T-cell (primary cell): ENCODE data around the gene ENTPD8. TPM values are rescaled to one million over a fixed set of nuclear protein-coding genes. Genes with fewer than 3 reads are reported as not detected.

Experiments
- ATAC-seq, 4 experiments: fragments of 200-7000 bp in 3 of 4; fragments of 150-1000 bp in 1 of 4; cut with Tn5 transposase; replicated peaks in 1 of 4; 1 replicate in 3 of 4; 2 replicates in 1 of 4; pipeline ENCODE4 v1.10.0; 2021; ENCODE audit warnings: moderate library complexity in 3 of 4, mild to moderate bottlenecking in 2 of 4, moderate number of reproducible peaks in 1 of 4
- CTCF ChIA-PET, 2 donors: fragments of 300-600 bp; sonication (Branson Sonifier 250); formaldehyde crosslinking; loops; one replicate each; lab custom pipeline; 2022; ENCODE audit warnings: antibody characterized with exemption in 2 of 2; lab: Charles Lee
- POLR2A ChIA-PET, 2 donors: fragments of 300-600 bp; sonication (Branson Sonifier 250); formaldehyde crosslinking; loops; one replicate each; lab custom pipeline; 2022; ENCODE audit warnings: antibody characterized with exemption in 2 of 2; lab: Charles Lee
- DNase-seq, 35 experiments: peaks; one replicate each; pipeline versions ENCODE4 v3.0.0 to v3.0.0-alpha.2; 2013 to 2023
- H3K27ac ChIP-seq: one replicate; pipeline ENCODE4 v1.5.1; 2013; ENCODE audit warnings: low read length
- H3K27me3 ChIP-seq, 2 experiments: replicated peaks in 1 of 2; 1 replicate in 1 of 2; 2 replicates in 1 of 2; pipeline versions ENCODE4 v1.6.1 to v1.7.0; 2013; ENCODE audit warnings: low read length in 1 of 2, mixed read lengths in 1 of 2; ENCODE audit not compliant: control insufficient read depth in 2 of 2, insufficient read depth in 2 of 2; ENCODE audit errors: extremely low read depth in 1 of 2
- H3K36me3 ChIP-seq, 2 donors: 1 replicate in 1 of 2; 2 replicates in 1 of 2; pipeline versions ENCODE4 v1.6.1 to v1.7.0; 2013; ENCODE audit warnings: low read length in 1 of 2; ENCODE audit not compliant: control insufficient read depth in 2 of 2, insufficient read depth in 1 of 2; ENCODE audit errors: extremely low read depth in 1 of 2
- H3K4me1 ChIP-seq, 2 experiments: 1 replicate in 1 of 2; 2 replicates in 1 of 2; pipeline versions ENCODE4 v1.6.1 to v1.7.0; 2013; ENCODE audit warnings: low read length in 2 of 2, mixed read lengths in 1 of 2; ENCODE audit not compliant: insufficient read depth in 2 of 2, control insufficient read depth in 1 of 2; ENCODE audit errors: extremely low read depth in 1 of 2
- H3K4me3 ChIP-seq, 2 donors: 1 replicate in 1 of 2; 2 replicates in 1 of 2; pipeline versions ENCODE4 v1.5.1 to v1.7.0; 2013; ENCODE audit warnings: mild to moderate bottlenecking in 2 of 2, low read length in 1 of 2, moderate library complexity in 1 of 2; ENCODE audit not compliant: control insufficient read depth in 1 of 2; ENCODE audit errors: extremely low read depth in 1 of 2
- H3K9me3 ChIP-seq: 2 replicates; pipeline ENCODE4 v1.7.0; 2013
- H3K27ac Mint-ChIP-seq, 2 donors: one replicate each; pipeline ENCODE4 v1.8.0; 2020 to 2021; ENCODE audit warnings: mild to moderate bottlenecking in 2 of 2, mixed read lengths in 2 of 2
- H3K27me3 Mint-ChIP-seq, 2 donors: one replicate each; pipeline ENCODE4 v1.8.0; 2021 to 2022; ENCODE audit warnings: mixed read lengths in 2 of 2
- H3K36me3 Mint-ChIP-seq: one replicate; pipeline ENCODE4 v1.8.0; 2021; ENCODE audit warnings: mixed read lengths
- H3K4me1 Mint-ChIP-seq, 3 donors: one replicate each; pipeline ENCODE4 v1.8.0; 2020 to 2022; ENCODE audit warnings: mixed read lengths in 3 of 3, mild to moderate bottlenecking in 1 of 3
- H3K4me3 Mint-ChIP-seq, 3 donors: one replicate each; pipeline ENCODE4 v1.8.0; 2020 to 2022; ENCODE audit warnings: mild to moderate bottlenecking in 3 of 3, mixed read lengths in 3 of 3, moderate library complexity in 3 of 3
- H3K9me3 Mint-ChIP-seq, 3 donors: one replicate each; pipeline ENCODE4 v1.8.0; 2020 to 2022; ENCODE audit warnings: mixed read lengths in 3 of 3
- WGBS: methylation state at CpG from one replicate; pipeline ENCODE4 v1.1.5; 2013; ENCODE audit warnings: missing lambda C conversion rate; ENCODE audit not compliant: insufficient coverage; 5-methylcytosine and 5-hydroxymethylcytosine counted together
- total RNA-seq, 35 experiments: library from RNA in 6 of 35; stranded (reverse) in 6 of 35; fragments of 120-200 nt in 1 of 35; gene quantifications; one replicate each; pipeline versions ENCODE4 v1.2.1 to v1.2.4 and lab custom pipeline; 2013 to 2026

The ENTPD8 gene
- total RNA-seq, 5 donors from 2014 or later (not counting 1 experiment from before 2014, with no cell fraction given), result not detected

- no peaks in the 10 kb centered on the region for H3K36me3 ChIP-seq
- Mint-ChIP-seq H3K36me3 (no peaks in the 10 kb centered on the region), H3K27ac (peak overlapping the region in 1 of 2 donors; percentile 79), H3K9me3 (no peaks in the 10 kb centered on the region), H3K4me3 (no peak overlapping the region), H3K27me3 (peaks cover 5 to 9% of the 10 kb centered on the region in 2 donors), H3K4me1 (peaks cover 19 to 31% (median 29%) of the 10 kb centered on the region in 3 donors)
- peaks cover 0 to 29% of the 10 kb centered on the region in 2 experiments for H3K27me3 ChIP-seq
- peak; percentile 47 to 81 (median 75) for ATAC-seq
- ChIA-PET CTCF (no interaction called here), POLR2A (no interaction called here)
- peak; percentile 54 to 90 (median 76) for DNase-seq
- no peaks in the 10 kb centered on the region for H3K9me3 ChIP-seq
- no peak overlapping the region for H3K27ac ChIP-seq
- WGBS, result 52% methylated on average over 7 of the region's 14 CpGs
- H3K4me3 ChIP-seq, result no peak overlapping the region
- peaks cover 3 to 44% of the 10 kb centered on the region in 2 experiments for H3K4me1 ChIP-seq
Measured at GRCh38 chr9:137445275-137445807, 4.2 kb upstream of the ENTPD8 start.

- CTCF ChIA-PET, result interaction anchor here in 1 of 2 donors (0.9 kb wide), 1 partner anchor 21 kb away, joined by 3 read pairs; the partner anchor contains the start of genes EXD3 and NOXA1
- Histone ChIP-seq H3K4me3 (no peak overlapping the region), H3K4me1 (peaks cover 0 to 33% of the 10 kb centered on the region in 2 experiments), H3K9me3 (no peaks in the 10 kb centered on the region), H3K27ac (no peak overlapping the region), H3K27me3 (peaks cover 0 to 36% of the 10 kb centered on the region in 2 experiments), H3K36me3 (no peaks in the 10 kb centered on the region)
- POLR2A ChIA-PET, result no interaction called here
- DNase-seq, result no peak
- H3K27me3 Mint-ChIP-seq, result peaks cover 5 to 13% of the 10 kb centered on the region in 2 donors
- no peak overlapping the region for H3K27ac Mint-ChIP-seq
- no peaks in the 10 kb centered on the region for H3K9me3 Mint-ChIP-seq
- peak overlapping the region in 1 of 3 donors; percentile 13 for H3K4me3 Mint-ChIP-seq
- WGBS, result 88% methylated on average over 11 of the region's 14 CpGs
- H3K36me3 Mint-ChIP-seq, result no peaks in the 10 kb centered on the region
- ATAC-seq, result no peak
- H3K4me1 Mint-ChIP-seq, result peaks cover 17 to 25% (median 24%) of the 10 kb centered on the region in 3 donors
Measured at GRCh38 chr9:137444106-137444790, 3.1 kb upstream of the ENTPD8 start.

GRCh38 chr9:137441935-137442321, 771 bp upstream of the ENTPD8 start:
- Mint-ChIP-seq H3K4me1 (peaks cover 15 to 21% (median 19%) of the 10 kb centered on the region in 3 donors), H3K9me3 (no peaks in the 10 kb centered on the region), H3K36me3 (no peaks in the 10 kb centered on the region), H3K4me3 (peak overlapping the region; percentile 39 to 82 (median 57)), H3K27ac (no peak overlapping the region), H3K27me3 (peaks cover 5 to 16% of the 10 kb centered on the region in 2 donors)
- no CpG with 5 or more reads among the region's 7 CpGs for WGBS
- Histone ChIP-seq H3K9me3 (no peaks in the 10 kb centered on the region), H3K4me3 (no peak overlapping the region), H3K36me3 (no peaks in the 10 kb centered on the region), H3K4me1 (peaks cover 0 to 23% of the 10 kb centered on the region in 2 experiments), H3K27ac (no peak overlapping the region), H3K27me3 (peaks cover 0 to 51% of the 10 kb centered on the region in 2 experiments)
- ATAC-seq, result no peak
- CTCF ChIA-PET, result interaction anchor here in 1 of 2 donors (0.6 to 0.7 kb wide), 2 partner anchors 104 to 488 kb away, joined by 5 to 8 read pairs; no protein-coding TSS in a partner anchor
- DNase-seq, result no peak
- POLR2A ChIA-PET, result no interaction called here

- peaks cover 0 to 8% of the 10 kb centered on the region in 2 experiments for H3K4me1 ChIP-seq
- no peak overlapping the region for H3K27ac ChIP-seq
- H3K27me3 Mint-ChIP-seq, result peaks cover 5 to 16% of the 10 kb centered on the region in 2 donors
- no peaks in the 10 kb centered on the region for H3K36me3 ChIP-seq
- POLR2A ChIA-PET, result no interaction called here
- no peaks in the 10 kb centered on the region for H3K9me3 Mint-ChIP-seq
- 80% methylated on average over 14 of the region's 18 CpGs for WGBS
- H3K27me3 ChIP-seq, result peaks cover 0 to 52% of the 10 kb centered on the region in 2 experiments
- H3K4me3 ChIP-seq, result no peak overlapping the region
- H3K9me3 ChIP-seq, result no peaks in the 10 kb centered on the region
- peak overlapping the region in 1 of 3 donors; percentile 58 for H3K4me3 Mint-ChIP-seq
- no peaks in the 10 kb centered on the region for H3K36me3 Mint-ChIP-seq
- no peak for ATAC-seq
- CTCF ChIA-PET, result no interaction called here
- no peak for DNase-seq
- peaks cover 3 to 6% (median 3%) of the 10 kb centered on the region in 3 donors for H3K4me1 Mint-ChIP-seq
- no peak overlapping the region for H3K27ac Mint-ChIP-seq
Measured at GRCh38 chr9:137439158-137439714, 1.9 kb downstream of the ENTPD8 start.

GRCh38 chr9:137438591-137439157, 2.5 kb downstream of the ENTPD8 start:
- Mint-ChIP-seq H3K27me3 (peaks cover 5 to 16% of the 10 kb centered on the region in 2 donors), H3K4me3 (no peak overlapping the region), H3K4me1 (peaks cover 3 to 6% (median 3%) of the 10 kb centered on the region in 3 donors), H3K36me3 (no peaks in the 10 kb centered on the region), H3K27ac (no peak overlapping the region), H3K9me3 (no peaks in the 10 kb centered on the region)
- WGBS, result 87% methylated on average over 13 of the region's 22 CpGs
- ChIA-PET POLR2A (no interaction called here), CTCF (no interaction called here)
- no peak overlapping the region for H3K4me3 ChIP-seq
- H3K27me3 ChIP-seq, result peaks cover 0 to 49% of the 10 kb centered on the region in 2 experiments
- peaks cover 0 to 8% of the 10 kb centered on the region in 2 experiments for H3K4me1 ChIP-seq
- DNase-seq, result no peak
- no peaks in the 10 kb centered on the region for H3K36me3 ChIP-seq
- H3K9me3 ChIP-seq, result no peaks in the 10 kb centered on the region
- no peak overlapping the region for H3K27ac ChIP-seq
- ATAC-seq, result no peak
